ENCODE data around the gene DUSP22.

DUSP22 gene

DNA sequence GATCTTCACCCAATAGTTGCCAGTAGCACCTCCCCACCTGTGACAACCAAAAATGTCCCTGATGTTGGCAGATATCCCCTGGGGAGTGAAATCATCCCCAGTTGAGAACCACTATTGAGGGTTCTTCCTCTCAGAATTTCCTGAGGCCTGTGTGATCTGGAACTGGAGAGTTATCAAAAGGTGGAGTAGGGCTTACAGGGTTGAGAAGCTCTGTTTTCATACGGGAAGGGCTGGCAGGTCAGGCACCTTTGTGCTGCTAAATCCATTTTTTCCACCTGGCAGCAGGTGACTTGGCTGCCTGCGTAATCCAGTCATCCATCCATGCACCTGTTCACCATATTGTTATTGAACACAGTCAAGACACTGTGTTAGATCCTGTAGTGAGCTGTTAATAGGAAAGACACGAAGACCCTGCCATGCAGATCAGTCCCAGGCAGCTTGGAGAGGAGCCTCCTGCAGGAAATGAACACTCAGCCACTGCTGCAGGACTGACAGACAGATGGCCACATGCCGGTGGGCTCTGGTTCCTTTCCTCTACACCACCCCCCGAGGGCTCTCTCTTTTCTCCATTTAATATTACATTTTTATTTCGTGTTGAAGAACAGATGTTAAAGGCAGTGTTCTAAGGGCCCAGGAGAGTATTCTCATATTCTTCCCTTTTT is 5.4 kb downstream of the DUSP22 start:
- no peak for DNase-seq

DNA sequence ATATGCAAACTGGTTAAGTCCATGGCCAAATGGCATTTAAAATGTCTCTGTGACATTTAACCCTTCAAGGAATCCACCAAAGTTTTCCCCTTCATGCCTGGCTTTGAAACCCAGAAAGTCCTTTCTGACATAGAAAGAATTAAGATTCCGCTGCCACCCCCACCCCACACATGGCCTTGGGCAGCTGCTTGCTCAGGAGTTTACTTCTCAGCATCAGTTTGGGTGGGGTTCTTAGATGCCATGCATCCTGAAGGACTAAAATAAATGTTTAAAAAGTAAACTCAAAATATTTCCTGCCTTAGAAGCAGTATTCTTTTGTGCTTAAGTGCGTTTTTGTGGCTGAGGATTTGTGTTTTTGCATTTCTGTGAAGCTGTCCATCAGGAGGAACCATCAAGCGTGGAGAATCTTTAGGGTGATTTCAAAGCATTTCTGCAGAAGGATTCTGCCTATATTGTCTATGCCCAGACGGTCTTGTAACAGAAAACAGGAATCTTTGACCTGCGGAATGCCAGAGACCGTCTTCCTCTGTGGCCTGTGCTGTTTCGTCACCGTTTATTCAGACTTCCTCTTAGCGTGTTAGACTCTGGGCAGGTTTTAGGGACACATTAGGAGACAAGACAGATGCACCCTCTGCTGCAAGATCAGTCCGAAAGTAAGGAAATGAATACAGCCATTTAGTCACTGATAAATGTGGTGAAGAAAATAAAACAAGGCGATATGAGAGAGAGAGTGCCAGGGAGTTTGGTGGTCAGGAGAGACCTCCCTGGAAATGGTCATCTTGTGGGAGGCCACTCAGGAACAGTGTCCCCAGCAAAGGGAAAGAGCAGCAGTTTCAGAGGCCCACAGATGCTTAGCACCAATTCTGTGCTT is 6.2 kb downstream of the DUSP22 start:
- DNase-seq = no peak

DNA sequence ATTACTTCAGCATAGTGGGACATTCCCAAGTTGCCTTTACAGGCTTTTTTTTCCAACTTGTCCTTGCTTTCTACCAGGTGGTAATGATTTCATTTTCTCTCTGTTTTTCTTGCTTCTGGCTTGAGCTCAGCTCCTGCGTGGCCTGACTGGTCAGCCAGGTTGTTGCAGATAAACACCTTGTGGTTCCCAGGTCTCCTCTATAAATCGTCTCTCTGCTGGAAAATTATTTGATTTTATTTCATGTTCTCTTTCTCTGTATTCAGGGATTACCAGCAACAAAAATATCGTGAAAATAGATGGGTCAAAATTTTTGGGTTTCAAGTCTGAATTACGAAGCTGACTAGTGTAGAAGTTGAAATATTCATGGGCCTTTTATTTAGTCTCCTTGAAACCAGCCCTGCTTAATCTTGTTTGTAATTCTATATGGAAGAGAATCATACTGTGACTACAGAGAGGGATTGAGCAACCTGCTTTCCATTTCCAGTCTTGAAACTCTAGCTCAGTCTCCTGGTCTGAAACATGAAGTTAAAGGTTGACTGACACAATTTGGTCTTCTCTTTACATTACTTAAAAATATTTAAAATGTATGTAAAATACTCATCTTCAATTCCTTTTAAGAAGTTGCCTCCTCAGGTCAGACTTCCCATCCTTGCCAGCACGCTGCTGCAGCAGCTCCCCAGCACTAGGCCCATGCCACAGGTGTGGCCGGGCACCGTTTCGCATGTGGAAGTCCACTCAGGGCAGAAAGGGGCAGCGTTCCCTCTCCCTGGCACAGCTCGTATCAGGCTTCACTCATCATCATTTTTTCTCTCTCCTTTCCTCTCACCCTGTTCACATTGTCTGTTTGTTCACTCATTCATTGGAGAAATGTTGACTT is 7.1 kb downstream of the DUSP22 start:
- no peak for DNase-seq

DNA sequence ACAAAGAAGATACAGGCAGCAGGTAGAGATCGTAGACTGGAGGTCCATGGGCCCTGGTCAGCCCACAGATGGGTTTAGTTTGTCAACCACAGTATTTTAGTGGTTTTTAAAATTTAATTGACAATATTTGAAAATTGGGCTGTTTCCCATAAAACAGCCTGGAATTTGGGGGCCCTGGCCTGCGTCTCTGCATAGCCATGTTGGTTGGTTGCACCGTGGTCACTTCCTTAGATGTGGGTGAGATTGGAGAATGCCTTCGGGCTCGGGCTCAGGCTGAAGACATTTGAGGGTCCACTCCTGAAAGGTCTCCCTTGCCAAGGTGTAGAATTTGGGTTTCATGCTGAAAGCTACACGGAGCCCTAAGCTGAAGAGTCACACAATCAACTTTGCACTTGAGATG is 7.7 kb downstream of the DUSP22 start:
- no peak for DNase-seq

DNA sequence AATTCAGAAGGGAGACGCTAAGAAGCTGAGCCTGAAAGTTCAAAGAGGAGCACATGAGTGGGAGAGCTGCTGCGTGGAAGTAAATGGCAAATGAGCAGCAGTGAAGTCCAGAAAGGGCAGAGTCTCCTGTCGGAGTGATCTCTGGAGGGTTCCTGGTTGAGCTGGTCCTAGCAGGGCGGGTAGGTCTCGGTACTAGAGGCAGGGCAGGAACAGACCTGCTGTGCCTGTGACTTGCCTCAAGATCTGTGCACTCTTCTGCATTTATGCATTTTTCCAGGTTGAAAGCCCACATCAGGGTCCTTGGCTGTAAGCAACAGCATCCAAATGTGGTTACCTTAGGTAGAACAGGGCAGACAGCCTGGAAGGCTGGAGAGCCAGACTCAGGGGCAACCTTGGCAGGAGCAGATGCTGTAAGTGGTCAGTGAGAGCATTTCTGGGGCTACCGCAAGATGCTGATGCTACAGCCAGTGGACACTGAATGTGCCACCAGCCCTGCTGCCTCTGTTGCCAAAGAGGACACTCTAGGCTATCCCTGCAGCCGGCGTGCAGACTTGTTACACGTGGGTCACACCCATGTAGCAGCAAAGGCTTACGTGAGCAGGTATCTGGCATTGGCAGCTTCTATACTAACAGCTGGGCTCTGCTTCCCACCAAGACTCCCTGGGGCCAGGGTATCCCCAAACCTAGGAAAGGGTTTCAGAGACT is 8.4 kb downstream of the DUSP22 start:
- DNase-seq = no peak

DNA sequence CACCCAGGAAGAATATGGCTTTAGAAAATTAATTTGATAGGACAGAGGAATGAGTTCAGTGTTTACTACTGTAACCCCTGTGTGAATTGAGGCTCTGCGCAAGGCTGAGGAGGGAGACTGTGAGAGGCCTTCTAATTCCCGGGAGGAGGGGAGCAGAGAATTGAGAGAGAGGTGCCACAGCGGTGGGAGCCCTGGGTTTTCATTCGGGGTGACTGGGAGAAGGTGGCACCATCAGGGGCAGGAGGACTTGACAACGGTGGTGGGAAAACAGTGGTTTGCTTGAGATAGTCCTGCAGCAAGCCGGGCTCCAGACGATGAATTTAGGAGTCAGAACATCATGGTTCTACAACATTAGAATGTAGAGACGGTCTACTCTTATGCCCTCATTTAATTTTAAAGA is 9.2 kb downstream of the DUSP22 start:
- DNase-seq = no peak

DNA sequence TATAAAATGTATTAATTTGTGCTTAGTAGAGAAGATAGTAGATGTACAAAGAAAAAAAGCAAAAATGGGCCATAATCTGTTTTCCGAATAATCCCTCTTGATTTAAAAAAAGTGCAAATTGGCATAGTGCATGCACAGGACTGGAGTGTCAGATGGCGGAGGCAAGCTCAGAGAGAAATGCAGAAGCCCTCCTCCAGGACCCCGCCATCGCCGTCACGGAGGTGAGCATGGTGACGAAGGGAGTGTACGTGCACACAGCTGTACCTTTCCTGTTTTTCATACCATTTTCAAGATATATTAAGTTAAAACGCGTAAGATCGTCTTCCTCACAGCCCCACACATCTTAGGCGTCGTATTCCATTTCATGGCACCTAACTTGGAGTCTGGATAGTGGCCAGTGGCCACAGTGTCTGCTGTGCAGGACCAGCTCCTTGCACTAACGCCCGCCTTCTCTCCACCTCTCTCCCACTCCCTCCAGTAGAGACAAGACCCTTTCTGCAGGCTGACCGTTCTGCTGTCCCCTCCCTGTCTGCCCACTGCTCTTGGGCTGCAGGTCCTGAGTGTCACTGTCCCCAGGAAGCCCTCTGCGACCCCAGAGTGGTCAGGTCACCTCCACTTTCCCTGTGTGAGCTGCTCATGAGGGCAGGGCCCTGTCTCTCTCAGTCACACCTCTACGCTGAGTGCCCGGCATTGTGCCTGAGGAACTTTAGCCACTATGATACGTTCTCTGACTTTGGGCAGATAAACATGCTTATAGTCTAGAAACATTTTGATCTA is 9.8 kb downstream of the DUSP22 start:
- DNase-seq = no peak

DNA sequence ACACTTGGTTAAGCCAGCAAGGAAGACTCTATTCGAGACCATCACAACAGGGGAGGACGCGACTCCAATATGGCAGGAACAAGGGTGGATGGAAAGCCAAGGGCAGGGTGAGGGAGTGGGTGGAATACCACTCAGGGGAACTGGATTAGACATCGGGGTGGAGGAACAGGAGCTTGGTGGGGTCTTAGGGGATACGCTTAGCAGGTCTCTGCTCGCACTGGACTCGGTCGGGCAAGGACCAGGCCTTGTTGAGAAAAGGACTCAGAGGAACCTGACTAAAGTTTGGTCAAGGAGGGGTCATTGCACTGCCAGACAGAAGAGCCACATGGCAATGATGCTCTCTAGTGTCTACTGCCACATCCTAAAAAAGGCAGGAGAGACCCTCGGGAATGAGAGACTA is 10.5 kb downstream of the DUSP22 start:
- DNase-seq = no peak

DNA sequence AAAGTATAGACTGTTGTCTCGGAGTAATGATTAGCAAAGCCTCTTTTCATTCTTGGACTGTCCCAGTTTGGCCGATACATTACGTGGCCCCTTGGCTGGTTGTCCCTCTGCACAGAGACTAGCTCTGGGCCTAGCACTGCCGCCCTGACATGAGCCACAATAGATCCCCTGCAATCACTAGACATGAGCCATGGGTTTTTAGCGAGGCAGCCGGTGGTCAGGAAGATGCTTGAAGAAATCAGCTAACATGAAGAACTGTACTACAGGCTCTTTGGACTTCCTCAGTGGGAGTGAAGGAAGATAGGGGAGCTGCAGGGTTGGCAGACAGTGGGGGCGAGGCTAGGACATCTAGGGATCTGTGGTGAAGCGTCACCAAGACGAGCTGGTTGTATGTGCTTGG is 11.0 kb downstream of the DUSP22 start:
- DNase-seq = no peak

DNA sequence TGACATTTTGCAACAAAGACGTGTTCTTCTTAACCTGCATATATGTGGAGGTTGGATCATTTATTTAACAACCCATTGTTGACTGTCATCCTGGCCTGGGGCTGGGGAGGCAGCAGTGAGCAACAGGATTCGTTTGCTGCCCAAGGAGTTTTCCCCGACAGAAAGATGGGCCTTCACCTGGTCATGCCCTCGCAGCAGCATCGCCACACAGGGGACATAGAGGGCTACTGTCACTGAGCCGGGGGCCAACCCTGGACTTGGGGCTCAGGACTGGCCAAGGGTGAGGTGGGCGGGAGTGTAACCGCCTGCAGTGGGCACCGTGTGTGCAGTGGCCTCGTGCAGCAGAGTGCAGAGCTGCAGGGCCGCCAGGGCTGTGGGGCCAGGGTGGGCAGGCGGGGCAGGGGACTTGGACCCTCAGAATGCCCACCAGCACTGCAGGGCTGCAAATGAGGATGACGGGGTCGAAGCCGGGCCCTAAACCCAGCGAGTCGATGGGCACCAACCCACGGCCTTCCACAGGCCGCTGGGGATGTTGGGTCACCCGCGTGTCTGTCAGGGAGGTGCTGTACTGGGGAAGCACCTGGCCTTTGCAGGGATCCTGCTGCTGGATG is 11.8 kb downstream of the DUSP22 start:
- no peak for DNase-seq

DNA sequence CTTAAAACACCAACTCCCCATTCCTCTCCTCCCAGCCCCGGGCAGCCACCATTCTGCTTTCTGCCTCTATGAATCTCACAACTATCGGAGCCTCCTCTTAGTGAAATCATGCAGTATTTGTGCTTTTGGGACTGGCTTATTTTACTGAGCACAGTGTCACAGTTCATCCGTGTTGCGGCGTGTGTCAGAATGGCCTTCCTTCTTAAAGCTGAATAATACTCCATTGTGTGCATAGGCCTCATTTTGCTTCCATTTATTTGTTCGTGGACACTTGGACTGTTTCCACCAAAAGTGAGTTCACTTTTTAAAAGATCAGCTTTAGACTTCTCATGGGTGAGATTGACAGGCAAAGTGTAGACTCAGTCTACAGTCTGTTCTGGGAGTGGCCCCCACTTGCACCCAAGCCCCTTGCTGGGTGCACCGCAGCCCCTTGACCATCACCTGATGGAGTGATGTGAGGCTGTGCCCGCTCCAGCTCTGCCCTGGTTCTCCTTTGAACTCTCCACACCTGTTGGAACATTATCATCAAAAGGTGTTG is 12.6 kb downstream of the DUSP22 start:
- DNase-seq = no peak

DNA sequence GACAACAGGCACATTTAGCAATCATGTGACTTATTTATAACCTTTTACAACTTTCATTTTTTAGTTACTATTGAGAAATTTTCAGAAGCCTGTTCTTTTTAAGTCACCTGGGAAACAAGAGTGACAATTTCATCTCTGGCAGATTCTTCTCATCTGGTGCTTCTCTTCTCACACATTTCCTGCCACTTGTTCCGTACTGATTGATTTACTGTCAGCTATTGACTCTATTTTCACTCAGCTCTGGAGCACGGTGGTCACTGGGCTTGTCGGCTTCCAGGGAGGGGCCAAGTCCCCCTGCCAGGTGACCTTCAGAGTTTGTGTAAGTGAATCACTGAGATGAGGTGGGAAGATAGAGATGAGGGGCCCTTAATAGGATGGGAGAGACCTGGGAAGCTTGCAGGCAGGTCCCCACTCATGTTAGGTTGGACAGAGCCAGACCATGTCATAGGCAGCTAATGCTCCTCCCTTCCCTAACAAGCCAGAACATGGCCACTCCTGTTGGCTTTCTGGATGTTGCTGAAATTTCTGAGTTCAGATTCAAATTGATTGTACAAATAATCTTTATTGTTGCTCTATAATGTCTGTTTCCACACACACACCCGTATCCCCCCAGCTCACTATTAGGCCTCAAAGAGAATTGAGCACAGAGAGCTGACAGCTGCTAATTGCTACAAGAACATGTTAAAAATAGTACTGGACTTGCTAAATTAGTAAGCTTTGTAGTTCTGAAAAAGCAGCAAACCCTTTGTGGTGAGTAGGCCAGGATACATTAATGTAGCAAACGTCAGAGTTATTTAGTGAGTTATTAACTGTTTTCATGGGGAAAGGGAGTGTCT is 13.3 kb downstream of the DUSP22 start:
- no peak for DNase-seq

DNA sequence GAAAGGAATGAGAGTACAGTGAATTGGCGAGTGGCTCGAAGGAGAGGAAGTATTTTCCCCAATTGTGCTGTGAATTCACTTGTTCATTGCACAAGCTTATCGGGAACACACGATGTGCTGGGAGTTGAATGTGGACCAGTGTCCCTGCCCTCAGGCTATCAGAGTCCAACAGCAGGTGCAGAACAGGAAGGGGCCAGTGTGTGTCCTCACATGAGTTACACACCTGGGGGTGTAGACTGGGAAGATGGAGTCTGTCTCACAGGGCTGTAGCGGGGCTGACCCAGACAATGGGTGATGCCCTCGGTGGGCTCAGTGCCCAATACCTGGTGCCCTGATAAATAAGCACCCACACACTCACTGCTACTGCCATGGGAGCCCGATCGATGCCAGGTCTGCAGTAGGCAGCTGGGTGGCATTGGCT is 14.4 kb downstream of the DUSP22 start:
- DNase-seq = no peak

DNA sequence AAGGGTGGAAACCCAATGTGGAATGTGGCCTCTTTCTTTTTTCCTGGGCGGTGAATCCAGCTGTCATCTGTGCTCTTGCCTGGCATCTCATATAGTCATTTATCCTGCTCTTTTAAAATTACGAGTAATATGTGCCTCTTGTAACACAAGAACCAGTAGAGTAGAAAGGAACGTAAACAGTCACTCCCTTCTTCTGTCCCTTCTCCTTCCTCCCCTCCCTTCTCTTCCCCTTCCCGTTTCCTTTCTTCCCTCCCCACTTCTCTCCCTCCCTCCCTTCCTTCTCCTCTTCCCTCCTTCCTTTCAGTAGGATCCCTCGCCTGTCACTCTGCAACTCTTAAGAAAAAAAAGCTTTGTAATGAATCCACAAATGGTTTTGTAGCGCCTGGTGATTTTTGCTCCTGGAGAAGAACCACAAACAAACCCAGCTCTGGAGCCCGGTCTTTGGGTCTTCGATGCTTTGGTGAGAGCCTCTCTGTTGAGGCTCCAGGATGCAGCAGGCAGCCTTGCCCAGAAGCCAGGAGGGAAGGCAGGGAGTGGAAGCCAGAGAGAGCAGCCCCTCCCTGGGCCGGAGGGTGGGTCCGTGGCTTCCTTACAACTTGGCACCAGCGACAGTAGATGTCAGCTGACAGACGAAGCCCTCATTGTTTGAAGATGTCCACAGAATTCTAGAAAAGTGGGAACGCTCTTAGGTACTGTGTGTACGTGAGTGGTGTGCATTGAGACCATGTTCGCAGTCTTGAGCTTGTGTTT is 15.0 kb downstream of the DUSP22 start:
- DNase-seq = no peak

DNA sequence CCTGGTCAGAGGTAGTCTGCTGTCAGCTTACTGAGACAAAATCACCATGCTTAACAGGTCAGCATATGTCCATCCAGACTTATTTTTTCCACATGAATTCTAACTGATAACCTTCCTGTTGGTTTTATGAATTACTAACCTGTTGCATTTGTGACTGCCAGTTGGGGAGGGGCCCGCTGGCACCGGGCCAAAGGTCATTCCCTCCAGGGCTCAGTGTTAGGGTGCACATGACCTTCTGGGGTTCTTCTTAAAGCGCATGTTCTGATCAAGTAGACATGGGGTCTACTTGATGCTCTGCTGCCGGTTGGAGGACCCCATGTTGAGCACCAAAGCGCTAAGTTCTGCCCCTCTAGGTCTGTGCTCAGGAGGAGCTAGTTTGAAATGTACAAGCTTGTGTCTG is 15.6 kb downstream of the DUSP22 start:
- DNase-seq = no peak

DNA sequence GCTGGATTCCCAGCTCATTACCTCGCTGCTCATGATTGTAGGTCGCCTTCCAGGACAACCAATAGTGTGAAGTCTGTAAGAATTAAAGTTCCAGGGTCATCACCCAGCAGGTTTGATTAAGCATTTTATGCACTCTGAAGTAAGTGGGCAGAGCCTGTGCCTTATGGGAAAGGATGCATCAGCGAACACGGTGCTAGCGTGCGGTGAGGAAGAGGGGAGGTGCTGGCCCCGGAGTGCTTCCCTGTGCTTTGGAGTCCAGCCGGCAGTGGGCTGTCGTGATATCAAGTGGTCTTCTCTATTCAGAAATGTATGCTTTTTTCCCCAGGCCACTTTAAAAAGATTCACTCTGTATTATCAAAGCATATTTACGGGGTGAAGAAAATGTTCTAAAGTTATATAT is 16.0 kb downstream of the DUSP22 start:
- no peak for DNase-seq

DNA sequence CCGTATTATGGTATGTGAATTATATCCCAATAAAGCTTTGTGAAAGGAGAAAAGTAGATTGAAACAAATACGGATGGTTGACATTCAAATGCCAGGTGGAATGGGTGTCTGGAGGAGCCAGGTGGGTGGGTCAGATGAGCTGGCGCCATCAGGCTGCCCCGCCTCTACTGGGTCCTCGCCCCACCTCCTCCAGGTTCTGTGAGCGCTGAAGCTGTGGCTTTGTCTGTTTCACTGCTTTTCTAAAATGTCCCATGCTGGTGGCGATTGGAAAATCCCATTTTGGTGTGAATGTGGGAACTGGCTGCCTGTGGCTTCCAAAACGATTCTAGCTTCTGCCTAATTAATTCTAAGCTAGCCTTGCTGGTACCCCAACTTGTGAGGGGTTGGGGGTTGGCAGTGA is 16.5 kb downstream of the DUSP22 start:
- DNase-seq = no peak

DNA sequence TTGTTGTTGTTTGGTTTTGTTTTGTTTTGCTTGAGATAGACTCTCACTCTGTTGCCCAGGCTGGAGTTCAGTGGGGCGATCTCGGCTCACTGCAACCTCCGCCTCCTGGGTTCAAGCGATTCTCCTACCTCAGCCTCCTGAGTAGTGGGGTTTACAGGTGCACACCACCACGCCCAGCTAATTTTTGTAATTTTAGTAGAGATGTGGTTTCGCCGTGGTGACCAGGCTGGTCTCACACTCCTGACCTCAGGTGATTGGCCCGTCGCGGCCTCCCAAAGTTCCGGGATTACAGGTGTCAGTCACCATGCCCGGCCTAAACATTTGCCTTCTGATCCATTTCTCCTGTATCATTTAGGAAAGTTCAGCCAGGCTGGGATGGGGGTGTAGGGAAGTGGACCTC is 17.7 kb downstream of the DUSP22 start:
- no peak for DNase-seq

DNA sequence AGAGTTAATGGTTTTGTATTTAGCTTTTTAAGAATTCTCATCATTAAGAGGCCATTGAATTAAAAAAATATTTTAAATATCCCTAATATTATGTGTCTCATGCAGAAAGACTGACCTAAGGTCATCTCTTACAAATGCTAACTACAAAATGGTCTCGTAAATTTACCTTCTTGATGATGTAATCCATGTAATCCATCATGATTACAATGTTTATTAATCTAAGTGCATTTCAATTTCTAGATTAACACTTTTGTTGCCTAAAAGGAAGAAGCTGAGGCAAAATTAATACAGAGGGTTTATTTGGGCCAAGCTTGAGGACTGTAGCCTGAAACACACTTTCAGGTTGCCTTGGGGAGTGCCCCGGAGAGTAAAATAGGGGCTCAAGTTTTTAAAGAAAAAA is 18.4 kb downstream of the DUSP22 start:
- DNase-seq = no peak
